ENCODE results near the gene RUNX2. TPM values are rescaled to one million over a fixed set of nuclear protein-coding genes. Genes with fewer than 3 reads are reported as not detected.

Gene RUNX2
- total and polyA plus RNA-seq, 9 of the 15 experiments (the other 6 are each of a cell fraction or from before 2014, with no cell fraction given): 0.29 to 1.00 (median 0.43) TPM

GRCh38 chr6:45442716-45443115, 114.6 kb downstream of the RUNX2 start:
- 75% methylated on average over 3 of the region's 3 CpGs for WGBS (ENCODE audit: insufficient coverage, low coverage, missing lambda C conversion rate)
- H3K4me2 ChIP-seq (ENCODE audit: insufficient read depth, low read length): no peak overlapping the region
- H3K9ac ChIP-seq (ENCODE audit: insufficient read depth in 1 of 2, low read depth in 2 of 2, low read length in 2 of 2): no peak overlapping the region
- no peak for FAIRE-seq
- no peaks in the 10 kb centered on the region for H3K9me1 ChIP-seq (ENCODE audit: control insufficient read depth, insufficient read depth, low read length)
- peaks cover 5 to 47% of the 10 kb centered on the region in 2 experiments for H3K4me1 ChIP-seq (replicated peaks in 1 of 2; ENCODE audit: control insufficient read depth in 2 of 2, insufficient read depth in 2 of 2, low read length in 2 of 2)
- BruUV-seq (replicated peaks): no TSS peak
- H3K9me3 ChIP-seq (replicated peaks; ENCODE audit: control insufficient read depth, insufficient read depth, low read depth, low read length): no peaks in the 10 kb centered on the region
- no peak for DNase-seq (ENCODE audit: extremely low read depth in 1 of 4, low spot score in 3 of 4)
- H4K20me1 ChIP-seq (replicated peaks; ENCODE audit: control insufficient read depth, insufficient read depth, low read length): no peaks in the 10 kb centered on the region
- POLR2A ChIA-PET: no interaction called here
- no peaks in the 10 kb centered on the region for H3K27me3 ChIP-seq (ENCODE audit: control insufficient read depth in 2 of 2, insufficient read depth in 2 of 2, low read length in 2 of 2)
- no peaks in the 10 kb centered on the region for H3K36me3 ChIP-seq (ENCODE audit: control insufficient read depth, insufficient read depth, low read length)
- no peak overlapping the region for H3K4me3 ChIP-seq
- ATAC-seq: no peak
- no peak overlapping the region for H3K27ac ChIP-seq (ENCODE audit: extremely low read depth, low read depth, low read length)
- no peak overlapping the region for H2AFZ ChIP-seq (ENCODE audit: low read depth, low read length)
- no peaks in the 10 kb centered on the region for H3K79me2 ChIP-seq (ENCODE audit: control insufficient read depth, insufficient read depth, low read length)
- intact Hi-C loops (cut with micrococcal nuclease) (no loop called here), in situ Hi-C loops (cut with MboI) (no loop called here)
- CTCF ChIA-PET (ENCODE audit: low intra/inter-chr PET ratio): no interaction called here
- TF ChIP-seq SAFB2 (IDR thresholded peaks at IDR 0.05; ENCODE audit: borderline replicate concordance, low read depth, low read length, severe bottlenecking) (no peak), CEBPB (tag; IDR thresholded peaks at IDR 0.05) (peak; percentile 26; the same call in 1 of the 2 replicates), SMAD4 (CRISPR knock-in tag; conservative IDR thresholded peaks at IDR 0.05) (peak; percentile 35; the same call in 1 of the 2 replicates), ATF4 (CRISPR knock-in tag; IDR thresholded peaks at IDR 0.05) (0 out of 2 replicates have a peak, but pooled peaks have one; percentile 42), MGA (IDR thresholded peaks at IDR 0.05) (peak; percentile 54), CEBPG (CRISPR knock-in tag; IDR thresholded peaks at IDR 0.05) (peak; percentile 64; the same call in 1 of the 2 replicates), CEBPG (tag; conservative IDR thresholded peaks at IDR 0.05 in 1 of 2, IDR thresholded peaks at IDR 0.05 in 1 of 2) (peak; percentile 49 to 58), ZNF12 (CRISPR knock-in tag; IDR thresholded peaks at IDR 0.05) (no peak), ESRRA (IDR thresholded peaks at IDR 0.05; ENCODE audit: borderline replicate concordance, low read depth) (no peak), DMBX1 (CRISPR knock-in tag; IDR thresholded peaks at IDR 0.05; ENCODE audit: borderline replicate concordance) (peak; percentile 52; the same call in 1 of the 2 replicates), NRF1 (conservative IDR thresholded peaks at IDR 0.05 in 1 of 2, IDR thresholded peaks at IDR 0.05 in 1 of 2) (no peak)

Measured in K562 (cell line).